ENCODE measurements around the gene TMCC2.

The TMCC2 gene

GRCh38 chr1:205306929-205307566, 79.3 kb downstream of the TMCC2 start:
- no peak for DNase-seq

GRCh38 chr1:205309741-205310140, 82.0 kb downstream of the TMCC2 start:
- DNase-seq = no peak

DNA sequence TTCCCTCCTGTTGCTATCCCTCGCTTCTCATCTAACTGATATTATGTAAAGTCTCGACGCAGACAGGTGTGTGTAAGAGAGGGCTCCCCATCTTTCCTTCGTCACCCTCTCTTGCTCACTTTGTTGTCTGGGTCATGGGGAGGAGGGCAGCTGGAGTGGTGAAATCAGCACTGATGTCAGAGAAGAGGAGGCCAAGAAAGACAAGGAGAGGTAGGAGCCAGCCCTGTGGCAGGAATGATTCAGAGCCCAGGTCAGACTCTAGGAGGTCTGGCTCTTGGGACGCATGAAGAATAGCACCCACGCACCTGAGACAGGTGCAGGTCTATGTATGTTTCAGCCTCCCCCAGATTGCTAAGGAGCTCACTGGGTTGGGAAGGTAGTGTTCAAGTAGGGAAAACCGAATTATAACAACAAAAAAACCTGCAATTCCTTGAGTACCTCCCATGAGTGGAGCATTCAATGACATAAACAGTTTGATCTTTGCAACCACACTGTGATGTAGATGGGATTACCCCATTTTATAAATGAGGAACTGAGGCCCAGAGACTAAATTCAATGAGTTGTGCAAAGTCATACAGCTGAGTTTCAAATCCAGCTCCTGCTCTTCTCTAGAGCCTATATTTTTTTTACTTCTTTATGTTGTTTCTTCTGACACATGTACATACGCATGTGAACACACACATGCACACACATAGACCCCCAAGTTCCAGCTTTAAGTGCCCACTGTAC, 83.4 kb downstream of the TMCC2 start:
- DNase-seq = no peak

GRCh38 chr1:205312866-205313562, 85.3 kb downstream of the TMCC2 start:
- no peak for DNase-seq

DNA sequence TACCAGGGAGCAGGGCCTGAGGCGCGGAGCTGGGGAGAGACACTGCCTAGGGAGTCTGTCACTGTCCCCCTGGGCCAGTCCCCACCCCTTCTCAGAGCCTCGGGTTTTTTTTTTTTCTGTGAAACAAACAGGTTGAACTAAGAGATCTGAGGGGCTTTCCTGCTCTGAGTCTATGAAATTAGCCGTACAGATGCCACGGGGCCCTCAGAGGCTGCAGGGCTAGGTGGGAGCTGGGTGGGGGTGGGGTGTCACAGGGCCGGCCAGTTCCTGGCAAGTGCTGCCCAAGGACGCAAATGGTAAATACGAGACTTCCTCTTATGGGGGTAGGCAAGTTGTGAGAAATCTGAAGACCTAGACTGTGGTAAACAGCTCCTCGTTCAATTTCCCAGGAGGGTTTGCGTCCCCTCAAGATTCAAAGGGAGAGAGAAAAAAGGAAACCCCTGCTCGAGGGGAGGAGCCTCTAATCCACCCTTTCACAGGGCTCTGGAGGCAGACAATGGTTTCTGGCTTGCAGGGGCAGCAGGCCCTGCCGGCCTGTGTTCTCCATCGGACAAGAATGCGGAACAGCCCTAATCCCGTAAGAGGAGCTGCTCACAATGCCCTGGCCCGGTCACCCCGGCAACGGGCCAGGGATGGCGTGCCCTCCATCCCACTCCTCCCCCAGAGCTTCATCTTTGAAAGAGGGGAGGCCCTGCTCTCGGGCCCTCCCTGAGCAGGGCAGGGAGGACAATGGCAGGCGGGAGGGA, 86.0 kb downstream of the TMCC2 start:
- no peak for DNase-seq

DNA sequence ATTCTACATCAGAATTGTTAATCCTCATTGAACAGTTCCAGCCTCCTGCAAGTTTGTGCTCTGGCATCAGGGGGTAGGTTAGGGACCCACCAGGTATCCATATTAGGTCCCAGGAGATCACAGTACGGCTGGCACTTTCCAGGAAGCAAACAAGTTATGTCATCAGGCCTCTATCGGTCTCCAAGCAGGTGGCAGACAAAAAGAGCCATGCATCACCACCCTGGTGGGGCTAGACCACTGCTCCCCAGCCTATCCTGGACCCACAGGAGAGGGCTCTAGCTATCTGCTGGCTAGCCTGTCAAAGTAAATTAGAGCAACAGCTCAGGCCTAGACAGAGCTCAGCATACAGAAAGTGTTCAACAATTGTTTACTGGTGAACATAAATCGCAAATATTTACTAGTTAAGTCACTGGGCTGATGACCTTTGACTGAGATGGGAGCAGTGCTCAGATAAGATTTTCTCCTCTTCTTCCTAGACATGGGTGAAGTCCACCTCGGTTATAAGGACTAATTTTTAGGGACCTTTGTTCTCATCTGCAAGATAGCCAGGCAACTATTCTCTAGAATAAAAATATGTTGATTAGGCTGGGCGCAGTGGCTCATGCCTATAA, 87.4 kb downstream of the TMCC2 start:
- DNase-seq = no peak

DNA sequence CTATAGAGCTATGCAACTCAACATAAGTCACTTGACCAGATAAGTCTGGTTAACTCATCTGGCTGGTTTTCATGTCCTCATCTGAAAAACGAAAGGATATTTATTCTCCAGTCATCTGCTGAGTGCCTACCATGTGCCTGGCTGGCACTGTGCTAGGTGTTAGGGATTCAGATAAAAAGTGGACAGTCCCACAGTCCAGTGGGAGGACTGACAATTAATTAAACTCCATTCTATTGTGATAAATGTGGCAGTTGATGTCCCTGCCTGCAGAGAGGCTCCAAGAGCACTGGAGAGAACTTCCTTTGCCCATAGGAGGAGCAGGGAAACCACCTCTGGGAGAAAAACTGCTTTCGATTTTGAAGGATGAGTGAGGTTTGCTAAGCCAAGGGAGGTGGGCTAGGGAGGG, 88.4 kb downstream of the TMCC2 start:
- DNase-seq = no peak

GRCh38 chr1:205317311-205317917, 89.7 kb downstream of the TMCC2 start:
- no peak for DNase-seq

DNA sequence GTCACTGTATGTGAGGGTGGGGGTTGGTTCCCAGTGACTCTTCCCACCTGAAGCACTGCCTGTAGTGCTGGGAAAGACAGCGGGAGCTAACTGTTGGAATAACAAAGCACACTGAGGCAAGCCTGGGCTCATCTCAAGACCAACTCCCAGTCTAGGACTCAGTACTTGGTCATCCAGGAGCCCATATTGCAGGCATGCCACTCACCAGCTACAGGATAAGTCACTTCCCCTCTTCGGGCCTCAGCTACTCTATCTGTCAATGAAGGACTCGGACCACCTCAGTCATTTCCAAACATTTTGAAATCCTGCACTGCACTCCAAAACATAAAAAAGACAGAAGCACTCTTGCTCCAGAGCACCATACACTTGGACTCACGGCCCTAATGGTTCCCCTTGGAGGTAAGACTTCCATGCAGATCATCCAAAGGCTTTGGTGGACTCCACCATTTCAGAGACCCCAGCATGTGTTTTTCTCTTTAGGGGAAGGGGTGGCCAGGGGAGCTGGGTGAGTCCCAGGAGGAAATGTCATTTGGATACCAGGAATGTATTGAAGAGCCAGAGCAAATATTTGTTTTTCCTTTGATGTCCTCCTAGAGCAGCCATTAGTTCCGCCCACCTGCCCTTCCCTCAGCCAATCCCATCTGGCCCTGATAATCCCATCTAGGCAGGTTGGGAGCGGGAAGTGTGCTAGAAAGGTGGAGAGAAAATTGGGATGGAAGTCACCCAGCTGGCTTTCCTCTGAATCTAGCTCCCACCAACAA, 90.7 kb downstream of the TMCC2 start:
- no peak for DNase-seq

GRCh38 chr1:205319081-205320018, 91.6 kb downstream of the TMCC2 start:
- no peak for DNase-seq

GRCh38 chr1:205321162-205321958, 93.6 kb downstream of the TMCC2 start, which contains the start of gene NUAK2:
Gene NUAK2 (minus strand): TSS chr1:205321745. CDS start chr1:205321628, 117 bp downstream.
- DNase-seq = peak; percentile 83

GRCh38 chr1:205321959-205322283, 94.2 kb downstream of the TMCC2 start:
- DNase-seq = no peak

All from NCI-H2171 (cell line).